GM18498 (cell line): ENCODE measurements around the gene PCBP1.
A peak's percentile ranks its signal among the peaks of the same experiment; 100 is the strongest.
"Not testable (repeated sequence)": the region's sequence is repeated elsewhere in the genome, so short reads cannot be mapped to it uniquely, and the experiment has no call there.

ENCODE experiments used
- ATAC-seq: cut with Tn5 transposase; IDR thresholded peaks from one replicate; pipeline ENCODE4 v1.9.1; 2021; ENCODE audit warnings: mild to moderate bottlenecking, moderate library complexity; ENCODE audit not compliant: unreplicated experiment

Gene PCBP1

GRCh38 chr2:70086838-70087701 is at the start of gene PCBP1:
PCBP1 (plus strand) TSS chr2:70087477; CDS start chr2:70087744, 267 bp downstream.
- ATAC-seq: peak; percentile 42

GRCh38 chr2:70039366-70039765 is 47.9 kb upstream of the PCBP1 start:
- ATAC-seq: no peak

GRCh38 chr2:70041663-70042062 is 45.6 kb upstream of the PCBP1 start:
- no peak for ATAC-seq

- no peak for ATAC-seq
Measured at GRCh38 chr2:70042246-70042645, 45.0 kb upstream of the PCBP1 start.

GRCh38 chr2:70043252-70043875 is 43.9 kb upstream of the PCBP1 start:
- no peak for ATAC-seq

- ATAC-seq: no peak
Measured at GRCh38 chr2:70044290-70045040, 42.8 kb upstream of the PCBP1 start.

- no peak for ATAC-seq
Measured at GRCh38 chr2:70045405-70045804, 41.9 kb upstream of the PCBP1 start.

- no peak for ATAC-seq
Measured at GRCh38 chr2:70045932-70046331, 41.3 kb upstream of the PCBP1 start.

- ATAC-seq: no peak
Measured at GRCh38 chr2:70046534-70046933, 40.7 kb upstream of the PCBP1 start.

GRCh38 chr2:70047451-70047850 is 39.8 kb upstream of the PCBP1 start:
- ATAC-seq: no peak

- no peak for ATAC-seq
Measured at GRCh38 chr2:70049255-70049654, 38.0 kb upstream of the PCBP1 start.

GRCh38 chr2:70050631-70051425 is 36.4 kb upstream of the PCBP1 start:
- no peak for ATAC-seq

GRCh38 chr2:70055259-70055658 is 32.0 kb upstream of the PCBP1 start:
- not testable (repeated sequence) for ATAC-seq

GRCh38 chr2:70061317-70061716 is 26.0 kb upstream of the PCBP1 start:
- ATAC-seq: no peak

- no peak for ATAC-seq
Measured at GRCh38 chr2:70062270-70062669, 25.0 kb upstream of the PCBP1 start.

GRCh38 chr2:70068119-70068518 is 19.2 kb upstream of the PCBP1 start:
- no peak for ATAC-seq

- peak; percentile 80 for ATAC-seq
Measured at GRCh38 chr2:70069049-70069448, 18.2 kb upstream of the PCBP1 start.

GRCh38 chr2:70070542-70071268 is 16.6 kb upstream of the PCBP1 start:
- ATAC-seq: peak; percentile 77

GRCh38 chr2:70073493-70073892 is 13.8 kb upstream of the PCBP1 start:
- ATAC-seq: no peak

GRCh38 chr2:70078384-70078783 is 8.9 kb upstream of the PCBP1 start:
- ATAC-seq: no peak
